CD14-positive monocyte (primary cell): ENCODE measurements around the gene FHIT. TPM values are rescaled to one million over a fixed set of nuclear protein-coding genes. Genes with fewer than 3 reads are reported as not detected.

ENCODE experiments used
- DNase-seq, 3 donors: peaks; one replicate each; pipeline ENCODE4 v3.0.0-alpha.2; 2011 to 2022
- H2AFZ ChIP-seq: 2 replicates; pipeline ENCODE4 v1.6.0; 2012; ENCODE audit warnings: mild to moderate bottlenecking, low read depth, low read length, inconsistent platforms; ENCODE audit not compliant: insufficient read depth, poor library complexity, severe bottlenecking
- H3K27ac ChIP-seq, 2 donors: 1 replicate in 1 of 2; 2 replicates in 1 of 2; pipeline ENCODE4 v1.5.1; 2012 to 2013; ENCODE audit warnings: low read length in 2 of 2, control low read depth in 1 of 2, inconsistent platforms in 1 of 2, low read depth in 1 of 2, mild to moderate bottlenecking in 1 of 2
- H3K27me3 ChIP-seq, 2 donors: one replicate each; pipeline versions ENCODE4 v1.6.0 to v1.6.1; 2011 to 2013; ENCODE audit warnings: low read length in 2 of 2; ENCODE audit not compliant: control insufficient read depth in 2 of 2, insufficient read depth in 2 of 2
- H3K36me3 ChIP-seq, 2 donors: replicated peaks in 1 of 2; 1 replicate in 1 of 2; 2 replicates in 1 of 2; pipeline versions ENCODE4 v1.5.1 to v1.6.1; 2012 to 2013; ENCODE audit warnings: low read length in 2 of 2, control low read depth in 1 of 2, inconsistent platforms in 1 of 2, mild to moderate bottlenecking in 1 of 2; ENCODE audit not compliant: insufficient read depth in 2 of 2, control insufficient read depth in 1 of 2
- H3K4me1 ChIP-seq, 2 donors: 1 replicate in 1 of 2; 2 replicates in 1 of 2; pipeline versions ENCODE4 v1.5.1 to v1.6.1; 2012 to 2013; ENCODE audit warnings: low read length in 2 of 2, control low read depth in 1 of 2, inconsistent platforms in 1 of 2, mild to moderate bottlenecking in 1 of 2, moderate library complexity in 1 of 2; ENCODE audit not compliant: insufficient read depth in 2 of 2, control insufficient read depth in 1 of 2
- H3K4me2 ChIP-seq: replicated peaks from 2 replicates; pipeline ENCODE3; 2012; ENCODE audit warnings: low read length, moderate library complexity, mild to moderate bottlenecking; ENCODE audit not compliant: poor library complexity, severe bottlenecking; ENCODE audit errors: extremely low read depth
- H3K4me3 ChIP-seq, 3 experiments: fragments of 200-600 bp in 1 of 3; sonication (generic) in 1 of 3; replicated peaks in 1 of 3; 1 replicate in 2 of 3; 2 replicates in 1 of 3; pipeline ENCODE4 v1.5.1; 2011 to 2013; ENCODE audit warnings: low read length in 3 of 3, mild to moderate bottlenecking in 3 of 3, control low read depth in 2 of 3, low read depth in 2 of 3, inconsistent platforms in 1 of 3, moderate library complexity in 1 of 3
- H3K79me2 ChIP-seq: 2 replicates; pipeline ENCODE4 v1.6.0; 2012; ENCODE audit warnings: mild to moderate bottlenecking, control low read depth, inconsistent platforms, low read length, moderate library complexity; ENCODE audit not compliant: insufficient read depth
- H3K9ac ChIP-seq: 2 replicates; pipeline ENCODE4 v1.6.0; 2017; ENCODE audit warnings: low read length, mild to moderate bottlenecking; ENCODE audit not compliant: insufficient read depth, poor library complexity, severe bottlenecking
- H3K9me3 ChIP-seq, 2 donors: replicated peaks in 1 of 2; 1 replicate in 1 of 2; 2 replicates in 1 of 2; pipeline versions ENCODE4 v1.5.1 to v1.6.1; 2012 to 2013; ENCODE audit warnings: low read length in 2 of 2, control low read depth in 1 of 2; ENCODE audit not compliant: control insufficient read depth in 1 of 2, insufficient read depth in 1 of 2
- H4K20me1 ChIP-seq: 2 replicates; pipeline ENCODE4 v1.6.0; 2012; ENCODE audit warnings: mild to moderate bottlenecking, low read length, control low read depth, moderate library complexity; ENCODE audit not compliant: insufficient read depth
- H3K27ac Mint-ChIP-seq, 7 donors: one replicate each; pipeline ENCODE4 v1.8.0; 2020; ENCODE audit warnings: mild to moderate bottlenecking in 7 of 7, mixed read lengths in 7 of 7, moderate library complexity in 6 of 7, inconsistent platforms in 2 of 7
- H3K27me3 Mint-ChIP-seq, 3 donors: one replicate each; pipeline ENCODE4 v1.8.0; 2021 to 2022; ENCODE audit warnings: low read depth in 3 of 3, mild to moderate bottlenecking in 3 of 3, mixed read lengths in 3 of 3, moderate library complexity in 3 of 3, inconsistent platforms in 1 of 3
- H3K36me3 Mint-ChIP-seq, 2 donors: one replicate each; pipeline ENCODE4 v1.8.0; 2020; ENCODE audit warnings: mixed read lengths in 2 of 2, inconsistent platforms in 1 of 2, mild to moderate bottlenecking in 1 of 2
- H3K4me1 Mint-ChIP-seq: one replicate; pipeline ENCODE4 v1.8.0; 2020; ENCODE audit warnings: mild to moderate bottlenecking, mixed read lengths
- H3K4me3 Mint-ChIP-seq, 2 donors: one replicate each; pipeline ENCODE4 v1.8.0; 2020; ENCODE audit warnings: mild to moderate bottlenecking in 2 of 2, mixed read lengths in 2 of 2, moderate library complexity in 1 of 2
- H3K9me3 Mint-ChIP-seq, 7 donors: one replicate each; pipeline ENCODE4 v1.8.0; 2020 to 2022; ENCODE audit warnings: mixed read lengths in 7 of 7, mild to moderate bottlenecking in 6 of 7, moderate library complexity in 6 of 7, inconsistent platforms in 2 of 7
- WGBS: methylation state at CpG from one replicate; pipeline ENCODE4 v1.1.5; 2013; ENCODE audit warnings: missing lambda C conversion rate; ENCODE audit not compliant: insufficient coverage; 5-methylcytosine and 5-hydroxymethylcytosine counted together
- intact Hi-C, 2 donors: fragments of 100-400 bp; cut with micrococcal nuclease; formaldehyde crosslinking; loops; one replicate each; pipeline versions ENCODE4 v1.15.0 to v1.15.1; 2023
- polyA plus RNA-seq, 3 donors: library from polyadenylated mRNA; depleted of rRNA in 1 of 3; unstranded in 2 of 3; stranded (reverse) in 1 of 3; fragments of 300-500 nt in 2 of 3; fragments of >200 nt in 1 of 3; fragmentation: Illumina TruSeq in 2 of 3; gene quantifications; 1 replicate in 2 of 3; 2 replicates in 1 of 3; pipeline ENCODE4 v1.2.3, GENCODE V29; 2012 to 2021
- TF ChIP-seq, protein P1 (sequence below): fragments of 200-600 bp; IDR thresholded peaks from one replicate; pipeline ENCODE4 v1.8.0; 2022; ENCODE audit warnings: antibody characterized with exemption, mild to moderate bottlenecking

Gene FHIT
- polyA plus RNA-seq, 3 donors, result 1.7 to 3.4 (median 3.2) TPM

DNA sequence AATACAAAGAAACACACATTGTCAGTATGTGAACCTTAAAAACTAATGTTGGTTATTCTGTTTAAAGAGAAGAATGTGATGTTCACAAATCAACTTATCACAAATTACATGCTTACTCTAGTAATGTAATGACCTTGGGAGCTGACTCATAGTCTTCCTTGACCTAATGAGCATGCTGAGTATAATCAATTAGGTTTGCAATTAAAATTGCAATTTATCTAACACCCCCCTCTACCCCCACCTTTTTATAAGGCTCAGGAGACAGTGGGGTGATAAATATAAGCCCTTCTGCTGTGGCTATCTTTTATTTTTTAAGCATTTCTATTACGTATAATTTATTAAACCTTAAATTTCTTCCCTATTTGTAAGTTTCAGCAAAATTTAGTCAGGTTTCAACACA lies 1253.7 kb downstream of the FHIT start:
- H3K4me3 ChIP-seq, result no peak overlapping the region
- H2AFZ ChIP-seq, result no peak overlapping the region
- Mint-ChIP-seq H3K27ac (no peak overlapping the region), H3K4me1 (no peaks in the 10 kb centered on the region), H3K9me3 (peaks cover 0 to 3% (median 0%) of the 10 kb centered on the region in 7 donors), H3K4me3 (no peak overlapping the region), H3K27me3 (peaks cover 0 to 1% (median 0%) of the 10 kb centered on the region in 3 donors), H3K36me3 (no peaks in the 10 kb centered on the region)
- H3K9ac ChIP-seq, result no peak overlapping the region
- no peak overlapping the region for H3K27ac ChIP-seq
- no peak overlapping the region for H3K4me2 ChIP-seq
- H3K4me1 ChIP-seq, result no peaks in the 10 kb centered on the region
- no peaks in the 10 kb centered on the region for H3K79me2 ChIP-seq
- no peaks in the 10 kb centered on the region for H3K9me3 ChIP-seq
- no peaks in the 10 kb centered on the region for H3K36me3 ChIP-seq
- H4K20me1 ChIP-seq, result no peaks in the 10 kb centered on the region
- no peak for DNase-seq
- intact Hi-C loops, result no loop called here
- WGBS, result no CpG with 5 or more reads among the region's 1 CpG
- no peaks in the 10 kb centered on the region for H3K27me3 ChIP-seq
- TF ChIP-seq, protein P1, sequence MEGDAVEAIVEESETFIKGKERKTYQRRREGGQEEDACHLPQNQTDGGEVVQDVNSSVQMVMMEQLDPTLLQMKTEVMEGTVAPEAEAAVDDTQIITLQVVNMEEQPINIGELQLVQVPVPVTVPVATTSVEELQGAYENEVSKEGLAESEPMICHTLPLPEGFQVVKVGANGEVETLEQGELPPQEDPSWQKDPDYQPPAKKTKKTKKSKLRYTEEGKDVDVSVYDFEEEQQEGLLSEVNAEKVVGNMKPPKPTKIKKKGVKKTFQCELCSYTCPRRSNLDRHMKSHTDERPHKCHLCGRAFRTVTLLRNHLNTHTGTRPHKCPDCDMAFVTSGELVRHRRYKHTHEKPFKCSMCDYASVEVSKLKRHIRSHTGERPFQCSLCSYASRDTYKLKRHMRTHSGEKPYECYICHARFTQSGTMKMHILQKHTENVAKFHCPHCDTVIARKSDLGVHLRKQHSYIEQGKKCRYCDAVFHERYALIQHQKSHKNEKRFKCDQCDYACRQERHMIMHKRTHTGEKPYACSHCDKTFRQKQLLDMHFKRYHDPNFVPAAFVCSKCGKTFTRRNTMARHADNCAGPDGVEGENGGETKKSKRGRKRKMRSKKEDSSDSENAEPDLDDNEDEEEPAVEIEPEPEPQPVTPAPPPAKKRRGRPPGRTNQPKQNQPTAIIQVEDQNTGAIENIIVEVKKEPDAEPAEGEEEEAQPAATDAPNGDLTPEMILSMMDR, result no peak

DNA sequence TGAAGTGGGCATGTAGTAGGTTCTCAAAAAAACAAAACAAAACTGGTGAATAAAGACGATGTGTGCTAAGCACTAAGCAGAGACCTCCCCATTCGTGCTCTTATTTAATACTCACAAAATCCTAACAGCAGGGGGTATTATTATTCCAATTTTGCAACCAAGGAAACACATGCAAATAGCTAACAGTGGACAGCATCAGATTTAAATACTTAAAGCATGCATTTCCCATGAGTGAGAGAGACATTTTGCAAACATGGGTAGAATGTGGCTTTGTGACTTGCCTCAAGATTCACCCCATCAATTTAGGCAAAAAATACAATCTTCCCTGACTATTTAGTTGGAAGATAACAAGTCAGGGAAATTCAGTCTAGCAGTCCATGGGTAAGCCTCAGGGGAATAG lies 1255.2 kb downstream of the FHIT start:
- H3K9ac ChIP-seq, result no peak overlapping the region
- TF ChIP-seq, protein P1, result no peak
- no CpG with 5 or more reads among the region's 2 CpGs for WGBS
- no peak overlapping the region for H3K4me2 ChIP-seq
- H3K4me1 ChIP-seq, result no peaks in the 10 kb centered on the region
- H3K4me3 ChIP-seq, result no peak overlapping the region
- H3K9me3 Mint-ChIP-seq, result peaks cover 0 to 3% (median 0%) of the 10 kb centered on the region in 7 donors
- H3K9me3 ChIP-seq, result no peaks in the 10 kb centered on the region
- H4K20me1 ChIP-seq, result no peaks in the 10 kb centered on the region
- H3K36me3 ChIP-seq, result no peaks in the 10 kb centered on the region
- intact Hi-C loops, result no loop called here
- peaks cover 0 to 1% (median 0%) of the 10 kb centered on the region in 3 donors for H3K27me3 Mint-ChIP-seq
- no peaks in the 10 kb centered on the region for H3K36me3 Mint-ChIP-seq
- H3K4me3 Mint-ChIP-seq, result no peak overlapping the region
- H3K79me2 ChIP-seq, result no peaks in the 10 kb centered on the region
- no peaks in the 10 kb centered on the region for H3K27me3 ChIP-seq
- no peaks in the 10 kb centered on the region for H3K4me1 Mint-ChIP-seq
- H2AFZ ChIP-seq, result no peak overlapping the region
- DNase-seq, result no peak
- no peak overlapping the region for H3K27ac Mint-ChIP-seq
- no peak overlapping the region for H3K27ac ChIP-seq
